Keratinocyte (primary cell): ENCODE results near the gene TMPRSS3.

ENCODE experiments used
- CTCF ChIP-seq, 3 experiments: IDR thresholded peaks in 1 of 3; conservative IDR thresholded peaks in 1 of 3; optimal IDR thresholded peaks in 1 of 3; 2 replicates in 2 of 3; 3 replicates in 1 of 3; pipeline versions ENCODE3 to v1.5.1; 2011; ENCODE audit warnings: low read length in 3 of 3, mild to moderate bottlenecking in 3 of 3, moderate library complexity in 2 of 3, control low read depth in 1 of 3, inconsistent platforms in 1 of 3; ENCODE audit not compliant: insufficient read depth in 2 of 3; ENCODE audit errors: extremely low read depth in 1 of 3
- EZH2 ChIP-seq: IDR thresholded peaks from one replicate; pipeline ENCODE4 v1.6.1; 2012; ENCODE audit warnings: inconsistent platforms, mild to moderate bottlenecking, low read length, moderate library complexity

GRCh38 chr21:42390193-42390592 is 5.7 kb downstream of the TMPRSS3 start:
- TF ChIP-seq CTCF (optimal IDR thresholded peaks at IDR 0.05 in 1 of 3, IDR thresholded peaks at IDR 0.05 in 1 of 3, conservative IDR thresholded peaks at IDR 0.05 in 1 of 3; ENCODE audit: extremely low read depth in 1 of 3, insufficient read depth in 2 of 3, low read length in 3 of 3) (no peak), EZH2 (no peak)
